Epidermal melanocyte (primary cell): Measurements from ENCODE around the gene CCR5AS.
"Not testable (repeated sequence)": the region's sequence is repeated elsewhere in the genome, so short reads cannot be mapped to it uniquely, and the experiment has no call there.

Experiments
- DNase-seq: peaks from one replicate; pipeline ENCODE4 v3.0.0; 2011; ENCODE audit warnings: low spot score; ENCODE audit not compliant: insufficient read length

Gene CCR5AS

DNA sequence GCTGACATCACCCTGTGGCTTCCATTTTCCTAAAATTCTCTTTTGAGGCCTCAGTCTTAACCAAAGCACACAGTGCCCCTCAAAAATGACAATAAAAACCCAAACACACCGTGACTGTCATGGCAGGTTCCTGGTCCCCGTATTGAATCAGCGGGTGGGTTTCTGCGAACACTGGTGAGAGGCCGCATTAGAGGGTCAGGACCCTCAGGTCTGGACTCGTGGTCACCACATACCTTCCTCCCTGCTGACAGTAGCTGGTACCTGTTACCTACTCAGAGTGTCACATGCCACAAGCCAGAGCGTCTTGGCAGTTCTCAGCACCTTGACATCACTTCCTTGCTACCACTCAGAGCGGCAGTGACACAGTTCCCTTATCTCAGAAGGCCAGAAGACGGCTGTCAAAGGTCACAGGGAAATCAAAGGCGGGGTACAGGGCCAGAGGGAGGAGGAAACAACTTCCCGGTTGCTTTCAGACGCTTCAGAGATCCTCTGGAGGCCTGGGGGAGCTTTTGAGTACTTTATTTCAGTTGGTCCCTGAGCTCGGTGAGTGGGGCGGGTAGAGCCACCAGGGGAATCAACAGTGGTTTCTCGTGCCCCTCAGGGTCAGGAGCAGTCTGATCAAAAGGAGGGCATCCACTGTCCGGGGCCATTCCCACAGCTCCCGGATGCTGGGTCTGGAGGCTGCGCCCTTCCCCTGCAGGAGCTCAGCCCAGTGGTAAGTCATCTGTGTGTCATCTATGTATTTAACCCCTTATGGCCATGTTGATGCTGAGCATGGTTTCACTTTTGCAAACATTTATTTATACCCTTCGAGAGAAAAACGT, at the start of gene CCR5AS, which contains the start of gene CCRL2:
CCR5AS (minus strand) TSS at position 279 of the 824 bp plus-strand sequence.
CCRL2 (plus strand) TSS at position 472 of the 824 bp plus-strand sequence. CDS start 821 bp downstream, outside the sequence.
- no peak for DNase-seq

DNA sequence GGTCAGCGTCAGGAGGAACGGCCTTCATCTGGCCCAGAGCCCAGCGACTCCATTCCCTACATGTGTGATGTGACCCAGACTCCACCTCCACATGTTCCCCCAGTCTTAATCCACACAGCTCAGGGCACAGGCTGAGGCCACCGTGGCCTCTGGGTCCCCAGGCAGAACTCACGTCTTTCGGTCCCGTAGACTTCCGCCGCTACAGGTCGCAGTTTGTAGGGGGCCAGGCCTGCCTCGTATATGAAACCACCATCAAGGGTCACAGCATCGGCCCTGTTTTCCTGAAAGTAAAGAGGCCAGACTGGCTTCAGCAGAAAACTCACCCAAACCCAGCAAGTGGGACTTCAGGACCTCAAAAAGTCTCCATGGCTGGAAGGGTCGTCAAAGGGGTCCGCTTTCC, 49.3 kb upstream of the CCR5AS start:
- DNase-seq = no peak

DNA sequence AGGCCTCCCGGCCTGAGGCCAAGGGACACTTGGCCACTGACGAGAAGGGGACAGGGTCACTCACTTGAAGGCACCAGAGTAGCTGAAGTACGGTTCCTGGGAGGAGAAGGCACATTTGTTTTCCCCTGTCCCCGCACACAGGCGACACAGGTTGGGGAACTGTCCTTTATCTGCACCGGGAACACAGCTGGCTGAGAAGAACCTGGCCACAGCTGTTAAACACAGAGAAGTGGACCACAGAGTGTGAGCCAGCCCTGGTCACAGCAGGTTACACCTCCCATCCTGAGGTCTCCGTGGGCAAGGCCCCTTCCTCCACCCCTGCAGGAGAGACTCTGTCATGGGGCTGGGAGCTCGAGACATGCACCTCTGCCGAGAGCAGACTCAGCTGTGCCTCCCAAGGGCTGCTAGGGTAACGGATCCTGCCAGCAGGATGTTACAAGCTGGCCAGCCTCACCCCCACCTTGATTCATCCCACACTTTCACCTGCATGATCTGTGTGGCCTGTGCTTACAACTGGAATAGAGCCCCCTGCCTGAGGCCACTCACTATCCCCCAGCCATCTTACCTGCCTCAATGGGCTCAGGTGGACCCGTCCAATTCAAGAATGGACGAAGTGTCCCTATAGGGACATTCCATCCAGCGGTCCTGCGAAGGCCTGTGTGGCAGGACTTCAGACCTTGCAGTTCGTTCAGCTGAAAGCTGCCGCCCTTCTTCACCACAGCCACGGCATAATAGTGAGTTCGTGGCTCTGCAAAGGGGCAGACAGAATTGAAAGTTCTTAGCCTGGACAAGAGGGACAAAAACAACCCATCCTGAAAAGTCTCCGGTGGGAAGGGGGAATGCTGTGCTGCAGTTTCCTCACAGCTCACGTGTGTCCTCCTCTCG, 48.6 kb upstream of the CCR5AS start:
- no peak for DNase-seq

DNA sequence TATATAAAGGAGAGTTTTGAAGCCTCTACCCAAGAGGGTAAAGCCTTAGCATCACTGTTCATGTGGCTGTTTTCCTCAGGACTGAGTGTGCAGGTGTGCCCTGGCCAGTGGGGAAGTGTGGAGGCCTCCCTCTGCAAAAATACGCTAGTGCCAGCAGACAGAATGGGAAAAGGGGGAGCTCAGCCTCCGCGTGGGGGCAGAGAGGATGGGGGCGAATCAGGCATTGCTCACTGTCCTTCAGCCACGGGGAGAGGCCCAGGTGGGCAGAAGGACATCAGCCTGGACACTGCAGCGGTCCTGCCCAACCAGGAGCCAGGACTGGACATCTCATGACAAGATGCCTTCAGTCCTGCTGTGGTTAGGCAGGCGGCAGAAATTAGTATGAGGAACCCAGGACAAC, 47.7 kb upstream of the CCR5AS start:
- no peak for DNase-seq

DNA sequence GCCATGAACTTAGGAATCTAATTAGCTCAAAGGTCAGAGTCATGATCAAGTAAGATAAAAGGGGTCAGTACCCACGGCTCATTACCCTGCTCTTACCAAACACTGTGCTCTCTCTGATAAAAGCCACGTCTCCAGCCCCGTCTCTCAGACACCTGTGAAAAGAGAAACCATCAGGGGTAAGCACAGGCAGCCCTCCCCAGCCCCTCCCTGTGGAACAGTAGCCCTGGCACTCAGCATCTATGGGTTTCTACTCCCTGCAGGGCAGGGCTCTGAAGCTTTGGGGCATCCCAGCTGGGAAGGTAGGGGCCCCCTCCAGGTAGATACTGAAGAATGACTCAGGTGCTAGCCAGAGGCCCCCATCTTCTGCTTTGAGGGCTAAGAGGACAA, 47.3 kb upstream of the CCR5AS start:
- no peak for DNase-seq

DNA sequence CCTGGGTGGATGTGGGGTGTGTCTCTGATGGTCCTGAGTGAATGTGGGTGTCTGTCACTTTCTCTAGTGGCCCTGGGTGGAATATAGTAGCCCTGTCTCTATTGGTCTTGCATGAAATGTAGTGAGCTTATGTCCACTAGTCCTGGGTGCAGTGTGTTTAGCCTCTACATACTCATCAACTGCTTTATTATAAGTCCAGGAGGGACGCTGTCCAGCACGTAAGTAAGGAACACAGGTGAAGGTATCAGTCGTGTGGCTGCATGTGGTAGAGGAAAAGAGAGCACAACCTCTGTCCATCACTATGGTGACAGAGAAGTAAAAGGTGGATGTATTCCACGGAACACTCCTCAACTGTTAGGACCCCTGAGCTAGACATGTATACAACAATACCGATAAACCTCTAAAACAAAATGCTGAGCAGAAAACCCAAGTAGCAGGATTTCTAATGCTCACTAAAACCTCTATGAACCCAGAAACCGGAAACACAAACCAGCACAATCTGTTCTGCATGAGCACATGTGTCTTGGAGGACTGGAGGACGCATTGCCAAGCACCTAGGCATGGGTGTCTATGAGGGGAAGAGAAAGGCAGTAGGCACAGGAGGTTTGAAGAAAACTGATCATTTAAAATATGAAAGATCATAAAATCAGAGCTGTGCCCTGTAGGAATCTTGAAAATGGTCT, 46.8 kb upstream of the CCR5AS start:
- DNase-seq = no peak

DNA sequence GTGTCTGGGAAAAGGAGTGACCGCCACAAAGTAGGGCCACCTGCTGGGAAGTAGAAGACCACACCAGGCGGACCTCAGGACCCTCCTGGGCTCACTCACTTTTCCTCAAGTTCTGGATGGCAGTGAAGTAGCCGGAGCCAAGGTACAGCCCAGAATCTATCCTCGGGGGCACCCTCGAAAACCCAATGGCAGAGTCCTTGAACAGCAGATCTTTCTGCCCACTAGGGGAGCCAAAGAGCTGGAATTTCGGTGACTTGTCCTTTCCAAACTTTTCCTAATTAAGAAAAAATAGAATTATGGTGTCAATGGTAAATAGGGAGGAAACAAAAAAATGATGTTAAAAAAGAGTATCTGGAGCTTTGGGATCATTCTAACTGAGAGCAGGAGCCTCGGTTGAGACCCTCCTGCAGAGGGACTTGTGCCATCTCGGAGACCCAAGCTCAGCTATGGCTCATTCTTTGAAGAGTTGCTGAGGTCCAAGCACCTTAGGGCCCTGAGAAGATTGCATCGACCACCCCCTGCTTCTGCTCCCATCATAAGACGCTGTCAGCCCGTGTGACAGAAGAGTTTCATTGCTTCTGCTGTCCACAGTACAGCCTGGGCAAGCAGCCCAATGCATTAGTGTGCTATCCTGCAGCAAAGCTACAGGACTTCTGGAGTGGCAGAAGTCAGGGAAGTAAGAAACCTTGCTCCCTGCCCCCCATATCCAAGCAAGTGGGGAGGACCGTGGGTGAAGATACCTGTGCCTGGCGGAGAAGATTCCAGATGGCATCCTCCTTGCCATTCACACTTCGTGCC, 43.1 kb upstream of the CCR5AS start:
- DNase-seq = no peak

DNA sequence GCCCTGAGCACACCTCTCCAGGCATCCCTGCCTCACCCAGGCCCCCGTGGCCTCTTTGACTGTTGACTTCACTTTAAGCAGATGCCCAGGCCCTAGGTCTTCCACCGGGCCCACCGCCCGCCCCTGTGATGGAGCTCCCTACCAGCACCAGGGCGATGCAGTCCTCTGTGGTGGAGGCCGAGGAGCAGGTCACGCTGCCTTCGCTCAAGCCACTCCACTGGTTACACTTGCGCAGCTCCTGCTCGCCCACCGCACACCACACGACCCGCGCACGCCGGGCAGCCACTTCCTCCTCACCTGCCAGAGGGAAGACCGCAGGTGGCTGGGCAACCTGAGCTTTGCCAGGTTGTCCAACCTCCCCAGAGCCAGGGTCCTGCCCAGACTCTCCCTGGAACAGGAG, 41.9 kb upstream of the CCR5AS start:
- no peak for DNase-seq

DNA sequence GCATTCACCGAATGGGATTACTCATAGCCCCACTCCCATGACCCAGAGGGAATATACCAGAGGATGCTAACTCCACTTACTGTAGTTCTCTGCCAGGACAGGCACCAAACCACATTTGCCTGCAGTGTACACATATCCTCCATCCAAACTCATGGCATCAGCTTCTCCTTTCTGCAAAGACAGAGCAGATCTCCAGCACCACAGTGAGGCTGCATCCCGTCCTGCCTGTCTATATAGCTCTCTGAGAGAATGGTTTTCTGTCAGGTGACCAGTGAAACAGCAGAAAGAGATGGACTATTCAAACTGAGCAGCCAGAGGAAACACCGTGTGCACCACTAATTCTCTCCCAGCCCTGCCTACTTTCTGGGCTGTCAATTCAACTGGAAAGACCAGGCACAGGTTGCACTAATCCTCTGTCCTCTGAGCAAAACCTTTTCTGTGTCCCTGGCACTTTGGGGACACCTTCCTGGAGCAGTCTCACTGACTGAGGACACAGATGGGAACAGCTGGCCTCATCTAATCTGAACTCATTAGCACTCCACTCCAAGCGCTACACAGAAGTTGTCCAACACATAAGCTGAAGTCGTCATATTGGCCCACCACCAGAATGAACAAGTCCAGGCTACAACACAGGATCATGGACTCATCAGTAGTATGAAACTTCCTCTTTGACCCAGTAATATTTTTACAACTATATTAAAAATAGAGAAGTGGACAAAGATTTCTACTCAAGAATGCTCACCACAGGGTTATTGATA, 40.5 kb upstream of the CCR5AS start:
- DNase-seq = no peak

DNA sequence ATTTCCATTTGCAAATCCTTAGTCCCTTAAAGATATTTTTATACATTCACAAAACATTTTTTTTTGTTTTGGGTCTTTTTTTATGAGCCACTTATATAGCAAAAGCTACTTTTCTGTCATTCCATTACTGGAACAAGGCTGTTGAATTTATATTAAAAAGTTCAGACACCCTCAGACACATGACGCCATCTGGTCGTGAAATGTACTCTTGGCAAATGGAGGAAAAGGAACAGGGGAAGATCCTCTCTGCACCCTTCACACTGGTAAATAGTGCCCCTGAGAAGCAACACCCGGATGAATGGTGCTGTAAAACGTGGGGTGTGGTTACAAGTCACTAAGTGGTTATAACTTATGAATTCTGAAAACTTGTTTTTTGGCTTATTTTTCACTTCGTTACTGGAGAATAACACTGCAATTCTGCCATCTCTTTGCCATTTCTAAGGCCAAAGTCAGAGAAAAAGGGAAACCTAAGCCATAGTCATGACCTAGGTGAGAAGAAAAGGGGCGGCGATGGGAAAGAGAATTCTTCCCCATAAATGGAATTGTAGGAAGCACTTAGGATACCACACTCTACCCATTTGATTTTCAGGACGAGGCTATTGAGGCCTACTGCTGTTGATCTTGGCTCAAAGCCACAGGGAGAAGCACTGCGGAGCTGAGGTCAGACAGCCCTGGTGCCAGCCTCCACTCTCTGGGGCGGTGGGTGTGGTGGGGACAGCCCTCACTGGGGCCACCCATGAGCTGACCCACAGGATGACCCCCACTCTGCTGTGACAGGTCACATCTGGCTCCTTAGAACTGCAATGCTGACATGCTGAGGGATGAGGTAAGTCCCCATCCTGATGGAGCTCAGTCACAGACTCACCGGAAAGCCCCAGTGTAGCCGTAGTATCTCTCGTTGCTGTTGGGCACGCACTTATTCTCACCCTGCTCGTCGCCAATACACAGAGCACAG, 36.0 kb upstream of the CCR5AS start:
- no peak for DNase-seq

DNA sequence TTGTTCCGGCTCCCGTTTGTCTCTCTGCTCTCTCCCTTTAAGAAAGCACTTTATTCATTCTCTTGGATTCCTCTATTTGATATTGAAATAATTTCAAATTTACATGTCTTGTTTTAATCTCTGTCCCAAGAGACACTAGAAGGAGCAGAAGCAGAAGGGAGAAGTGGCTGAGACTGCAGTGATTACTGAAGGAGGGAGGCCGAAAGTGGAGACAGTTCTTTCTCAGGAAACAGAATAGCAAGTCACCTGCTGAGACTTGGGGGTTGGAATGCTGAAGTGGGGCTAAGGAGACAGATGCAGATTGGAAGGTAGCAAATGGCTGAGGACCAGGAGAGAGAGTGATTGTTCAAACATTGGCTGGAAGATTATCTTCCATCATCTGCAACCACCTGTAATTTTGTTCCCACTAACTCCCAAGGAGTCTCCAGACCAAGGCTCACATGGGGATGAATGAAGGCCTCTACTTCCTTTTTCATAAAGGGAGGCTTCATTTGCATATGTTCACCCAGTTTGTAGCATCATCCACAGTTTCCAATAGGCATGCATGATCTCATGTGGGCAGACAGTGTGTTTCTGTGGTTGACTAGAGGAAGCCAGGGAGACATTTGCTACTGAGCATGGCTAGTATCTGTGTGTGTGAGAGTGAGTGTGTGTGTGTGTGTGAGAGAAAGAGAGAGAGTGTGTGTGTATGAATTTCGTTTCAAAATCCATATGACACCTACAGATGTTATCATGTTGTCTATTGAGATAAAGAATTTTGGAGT, 33.8 kb upstream of the CCR5AS start:
- no peak for DNase-seq

DNA sequence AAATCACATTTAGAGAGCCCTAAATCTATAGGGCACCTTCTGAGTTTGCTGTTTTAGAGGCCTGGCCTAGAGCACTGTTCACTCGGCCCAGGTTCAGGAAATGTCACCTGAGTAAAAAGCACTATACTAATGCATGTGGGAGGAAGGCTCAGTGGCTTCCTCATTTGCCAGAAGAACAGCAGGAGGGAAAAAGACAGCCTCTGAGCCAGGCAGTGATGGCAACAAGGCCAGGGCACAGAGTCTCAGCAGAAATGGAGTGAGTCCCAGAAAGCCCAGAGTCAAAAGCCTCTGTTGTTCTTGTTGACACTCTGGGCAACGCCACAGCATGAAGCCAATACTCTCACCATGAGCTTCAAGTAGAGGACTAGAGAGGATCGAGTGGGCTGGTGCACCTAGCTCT, 32.0 kb upstream of the CCR5AS start:
- no peak for DNase-seq

DNA sequence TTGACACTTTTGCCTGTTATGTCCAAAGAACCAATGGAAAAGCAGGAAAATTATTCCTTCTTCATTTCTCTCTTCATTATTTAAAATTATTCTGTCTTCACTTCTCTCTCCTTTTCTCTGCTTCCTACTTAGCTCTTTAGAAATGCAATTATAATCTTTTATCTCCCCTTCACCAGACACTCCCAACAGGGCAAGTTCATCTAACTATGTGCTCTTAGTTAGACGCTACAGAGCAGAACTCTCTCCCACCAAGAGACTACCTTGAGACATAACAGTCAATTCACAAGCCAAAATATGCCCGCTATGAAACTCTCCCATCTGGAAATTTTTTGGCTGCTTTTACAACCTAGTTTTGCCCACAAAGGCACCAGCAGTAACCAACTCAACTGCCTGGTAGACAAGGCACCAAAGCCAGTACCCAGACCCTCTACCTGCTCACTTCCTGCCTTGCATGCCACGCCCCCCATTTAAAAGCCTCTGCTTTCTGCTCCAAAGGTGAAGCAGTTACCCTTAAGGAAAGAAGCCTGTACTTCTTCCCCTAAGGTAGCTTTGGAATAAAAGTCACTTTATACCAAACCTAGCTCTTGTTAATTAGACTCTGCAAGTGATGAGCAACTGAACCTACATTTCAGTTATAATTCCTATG, 28.3 kb upstream of the CCR5AS start:
- no peak for DNase-seq

DNA sequence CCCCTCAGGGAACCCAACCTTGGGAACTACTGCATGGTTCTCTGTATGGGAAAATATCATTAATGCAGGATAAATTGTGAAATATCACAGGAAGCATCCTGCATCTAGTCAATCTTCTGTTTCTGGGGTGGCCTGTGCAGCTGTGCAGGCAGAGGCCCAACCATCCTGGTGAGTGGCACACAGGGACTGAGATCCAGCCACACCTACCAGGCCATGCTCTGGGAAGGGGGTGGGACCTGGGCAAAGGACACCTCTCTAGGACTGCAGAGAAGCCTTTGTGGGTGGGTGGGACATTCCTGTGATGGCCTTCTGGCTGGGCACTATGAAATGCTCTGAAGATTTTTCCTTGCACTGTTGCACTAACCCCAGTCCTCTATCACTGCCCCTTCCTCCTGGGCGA, 27.0 kb upstream of the CCR5AS start:
- DNase-seq = no peak

DNA sequence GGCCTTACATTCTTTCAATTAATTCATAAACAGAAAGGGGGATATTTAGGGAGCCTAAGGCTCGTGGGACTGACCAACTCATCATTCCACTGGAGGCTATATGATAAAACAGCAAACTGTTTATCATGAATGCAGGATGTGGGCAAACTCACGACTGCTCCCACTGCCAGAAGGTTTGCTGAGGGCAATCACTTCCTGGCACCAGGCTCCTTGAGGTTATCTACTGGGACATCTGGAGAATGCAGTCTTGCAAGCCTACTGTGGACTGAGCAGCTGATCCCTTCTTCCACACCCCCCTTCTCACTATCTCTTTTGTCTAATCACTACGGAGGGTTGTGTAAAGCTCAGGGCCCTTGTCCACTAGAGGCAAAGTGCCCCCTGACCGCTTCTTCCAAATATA, 26.3 kb upstream of the CCR5AS start:
- not testable (repeated sequence) for DNase-seq

DNA sequence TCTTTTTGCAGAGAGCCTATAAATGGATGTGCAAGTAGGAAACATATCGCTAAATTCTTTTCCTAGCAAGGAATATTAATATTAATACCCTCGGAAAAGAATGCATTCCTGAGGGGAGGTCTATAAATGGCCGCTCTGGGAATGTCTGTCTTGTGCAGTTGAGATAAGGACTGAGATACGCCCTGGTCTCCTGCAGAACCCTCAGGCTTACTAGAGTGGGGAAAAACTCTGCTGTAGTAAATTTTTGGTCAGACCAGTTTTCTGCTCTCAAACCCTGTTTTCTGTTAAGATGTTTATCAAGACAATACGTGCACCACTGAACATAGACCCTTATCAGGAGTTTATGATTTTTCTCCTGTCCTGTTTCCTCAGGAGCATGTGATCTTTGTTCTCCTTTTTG, 25.0 kb upstream of the CCR5AS start:
- DNase-seq = not testable (repeated sequence)

DNA sequence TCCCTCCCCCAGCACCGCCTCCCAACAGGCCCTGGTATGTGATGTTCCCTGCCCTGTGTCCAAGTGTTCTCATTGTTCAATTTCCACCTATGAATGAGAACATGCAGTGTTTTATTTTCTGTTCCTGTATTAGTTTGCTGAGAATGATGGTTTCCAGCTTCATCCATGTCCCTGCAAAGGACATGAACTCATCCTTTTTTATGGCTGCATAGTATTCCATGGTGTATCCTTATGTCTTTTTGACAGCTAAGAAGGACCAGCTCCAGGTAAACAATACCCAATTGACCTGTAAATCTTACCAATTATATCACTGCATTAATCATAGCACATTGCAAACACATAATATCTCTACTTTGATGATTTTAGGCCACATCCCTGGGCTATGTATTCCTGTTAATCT, 24.0 kb upstream of the CCR5AS start:
- not testable (repeated sequence) for DNase-seq

DNA sequence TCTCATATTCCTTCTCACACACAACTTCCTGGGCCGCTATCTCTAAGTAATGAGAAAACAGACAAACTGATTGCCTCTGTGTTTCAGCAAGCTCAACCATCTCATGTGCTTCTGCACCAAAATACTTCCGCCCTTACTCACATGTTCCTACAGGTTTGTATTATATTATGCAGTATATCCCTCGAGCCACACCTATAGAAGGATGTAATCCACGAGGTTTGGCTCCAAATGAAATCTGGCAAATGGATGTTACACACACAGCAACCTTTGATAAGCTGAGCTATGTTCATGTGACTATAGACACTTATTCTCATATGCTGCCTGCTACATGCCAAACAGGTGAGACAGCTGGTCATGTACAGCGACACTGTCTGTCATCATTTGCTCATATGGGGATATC, 22.8 kb upstream of the CCR5AS start:
- DNase-seq = no peak
